ENCODE results near the gene IFT43.

Gene IFT43

DNA sequence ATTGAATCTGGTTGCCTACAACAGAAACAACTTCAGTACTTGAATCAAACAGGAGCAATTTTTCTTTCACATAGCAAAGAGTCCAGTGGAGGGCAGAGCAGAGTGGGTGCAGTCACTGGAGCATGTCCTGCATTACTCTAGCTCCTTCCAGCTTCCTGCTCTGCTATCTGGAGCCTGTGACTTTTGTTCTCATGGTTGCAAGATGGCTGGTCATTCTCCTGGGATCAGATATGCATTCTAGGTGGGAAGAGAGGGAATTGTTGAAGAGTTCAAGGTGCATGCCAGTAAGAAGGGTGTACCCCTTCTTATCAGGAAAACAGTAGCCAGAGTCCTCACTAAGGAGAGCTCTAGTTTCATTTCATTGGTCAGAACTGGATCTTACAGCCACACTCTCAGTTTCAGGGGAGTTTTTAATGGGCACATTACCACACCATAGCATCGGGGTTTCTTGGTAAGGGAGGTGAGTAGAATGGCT, 8.0 kb downstream of the IFT43 start:
- Histone ChIP-seq H2BK15ac (ENCODE audit: low read depth, poor library complexity, severe bottlenecking) (no peak overlapping the region), H4K8ac (ENCODE audit: low read length) (no peak overlapping the region), H3K4me3 (ENCODE audit: insufficient read depth in 1 of 2, low read depth in 1 of 2, low read length in 2 of 2) (no peak overlapping the region), H3K18ac (ENCODE audit: low read depth in 1 of 2, low read length in 2 of 2) (no peak overlapping the region), H2AK5ac (ENCODE audit: low read length, severe bottlenecking) (no peak overlapping the region), H3K9me3 (ENCODE audit: control insufficient read depth, low read length) (no peaks in the 10 kb centered on the region), H2BK5ac (ENCODE audit: low read depth, low read length, poor library complexity, severe bottlenecking) (no peak overlapping the region), H3K79me1 (replicated peaks; ENCODE audit: low read length, poor library complexity, severe bottlenecking) (peaks cover 16% of the 10 kb centered on the region), H2BK120ac (ENCODE audit: low read depth, low read length) (no peak overlapping the region), H2BK12ac (ENCODE audit: low read length in 2 of 2) (no peak overlapping the region), H3K27me3 (ENCODE audit: control insufficient read depth in 1 of 2, insufficient read depth in 1 of 2, low read length in 2 of 2) (no peaks in the 10 kb centered on the region), H3K9ac (ENCODE audit: low read length) (no peak overlapping the region), H3K14ac (ENCODE audit: low read length in 2 of 2) (no peak overlapping the region), H3K27ac (ENCODE audit: low read length, poor library complexity, severe bottlenecking) (no peak overlapping the region), H3K4me1 (ENCODE audit: control insufficient read depth, insufficient read depth, low read depth, low read length) (no peaks in the 10 kb centered on the region), H4K91ac (ENCODE audit: low read length) (no peak overlapping the region), H3K4me2 (ENCODE audit: low read length, poor library complexity, severe bottlenecking) (no peak overlapping the region), H3K36me3 (ENCODE audit: control insufficient read depth in 1 of 2, insufficient read depth in 2 of 2, low read depth in 1 of 2, low read length in 2 of 2) (peaks cover 24 to 71% of the 10 kb centered on the region in 2 experiments), H3K23ac (ENCODE audit: low read length in 2 of 2) (no peak overlapping the region), H3K4ac (ENCODE audit: low read depth in 1 of 2, low read length in 2 of 2) (no peak overlapping the region), H2AFZ (ENCODE audit: low read depth, low read length) (no peak overlapping the region)
- no peak for DNase-seq
- no CpG with 5 or more reads among the region's 1 CpG for WGBS

DNA sequence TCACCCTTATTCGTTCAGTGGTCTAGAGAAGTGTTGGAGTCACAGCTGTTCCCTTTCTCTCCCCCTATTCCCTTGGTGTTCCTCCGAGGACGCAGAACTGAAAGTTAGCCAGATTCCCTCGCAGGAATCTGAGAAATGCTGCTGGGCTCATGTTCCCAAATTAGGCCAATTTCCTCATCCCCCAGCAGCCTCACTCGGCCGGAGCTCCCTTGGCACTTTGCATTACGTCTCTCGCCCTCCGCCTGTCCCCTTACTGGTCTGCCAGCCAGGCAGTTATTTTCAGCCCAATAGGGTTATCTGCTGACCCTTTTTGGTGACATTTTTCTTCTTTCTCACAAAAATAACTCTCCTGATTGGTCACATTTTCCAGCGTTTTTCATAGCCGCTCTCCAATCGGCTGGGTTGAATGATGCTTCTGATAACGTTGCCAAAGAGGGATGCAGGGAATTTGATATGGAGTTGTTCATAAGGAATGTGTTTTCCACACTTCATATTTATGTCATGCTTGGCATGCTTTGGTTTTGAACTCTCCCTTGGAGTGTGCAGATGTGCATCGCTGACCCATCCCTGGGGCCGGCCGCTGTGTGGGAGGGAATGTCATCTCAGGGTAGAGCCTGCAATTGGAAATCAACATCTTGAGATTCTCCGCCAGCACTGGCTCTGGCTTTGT, 9.9 kb downstream of the IFT43 start:
- Histone ChIP-seq H3K27ac (ENCODE audit: low read length, poor library complexity, severe bottlenecking) (no peak overlapping the region), H3K4me2 (ENCODE audit: low read length, poor library complexity, severe bottlenecking) (no peak overlapping the region), H2BK120ac (ENCODE audit: low read depth, low read length) (no peak overlapping the region), H4K91ac (ENCODE audit: low read length) (no peak overlapping the region), H3K4ac (ENCODE audit: low read depth in 1 of 2, low read length in 2 of 2) (no peak overlapping the region), H2AFZ (ENCODE audit: low read depth, low read length) (no peak overlapping the region), H3K36me3 (ENCODE audit: control insufficient read depth in 1 of 2, insufficient read depth in 2 of 2, low read depth in 1 of 2, low read length in 2 of 2) (peaks cover 27 to 72% of the 10 kb centered on the region in 2 experiments), H2AK5ac (ENCODE audit: low read length, severe bottlenecking) (no peak overlapping the region), H3K9me3 (ENCODE audit: control insufficient read depth, low read length) (no peaks in the 10 kb centered on the region), H3K79me1 (replicated peaks; ENCODE audit: low read length, poor library complexity, severe bottlenecking) (peaks cover 16% of the 10 kb centered on the region), H3K23ac (ENCODE audit: low read length in 2 of 2) (no peak overlapping the region), H2BK5ac (ENCODE audit: low read depth, low read length, poor library complexity, severe bottlenecking) (no peak overlapping the region), H3K4me1 (ENCODE audit: control insufficient read depth, insufficient read depth, low read depth, low read length) (no peaks in the 10 kb centered on the region), H3K18ac (ENCODE audit: low read depth in 1 of 2, low read length in 2 of 2) (no peak overlapping the region), H2BK12ac (ENCODE audit: low read length in 2 of 2) (no peak overlapping the region), H4K8ac (ENCODE audit: low read length) (no peak overlapping the region), H3K4me3 (ENCODE audit: insufficient read depth in 1 of 2, low read depth in 1 of 2, low read length in 2 of 2) (peak overlapping the region in 1 of 2 experiments; percentile 41), H3K14ac (ENCODE audit: low read length in 2 of 2) (no peak overlapping the region), H3K27me3 (ENCODE audit: control insufficient read depth in 1 of 2, insufficient read depth in 1 of 2, low read length in 2 of 2) (no peaks in the 10 kb centered on the region), H3K9ac (ENCODE audit: low read length) (peak overlapping the region; percentile 67), H2BK15ac (ENCODE audit: low read depth, poor library complexity, severe bottlenecking) (no peak overlapping the region)
- 92% methylated on average over 17 of the region's 17 CpGs for WGBS
- no peak for DNase-seq

DNA sequence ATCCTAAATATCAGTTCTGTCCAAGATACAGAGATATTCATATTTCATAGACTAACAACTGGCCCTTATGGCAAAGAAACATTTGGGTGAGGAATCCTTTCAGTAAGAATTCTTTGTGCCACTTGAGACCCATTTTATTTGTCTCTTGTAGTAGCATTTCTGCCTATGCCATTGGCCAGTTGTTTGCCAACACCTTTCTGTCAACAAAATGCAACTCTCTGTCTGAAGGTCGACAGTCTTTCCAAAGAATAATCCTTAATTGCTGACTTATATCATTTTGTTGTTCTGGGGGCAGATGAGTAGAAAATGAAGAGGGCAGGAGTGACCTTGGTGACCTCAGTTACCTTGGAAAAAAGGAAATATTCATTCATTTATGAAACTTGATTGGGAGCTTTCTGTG, 10.9 kb downstream of the IFT43 start:
- DNase-seq, result no peak
- no peak overlapping the region for H3K27ac ChIP-seq (ENCODE audit: low read length, poor library complexity, severe bottlenecking)
- H3K27me3 ChIP-seq (ENCODE audit: control insufficient read depth in 1 of 2, insufficient read depth in 1 of 2, low read length in 2 of 2), result no peaks in the 10 kb centered on the region
- H2BK5ac ChIP-seq (ENCODE audit: low read depth, low read length, poor library complexity, severe bottlenecking), result no peak overlapping the region
- no peaks in the 10 kb centered on the region for H3K4me1 ChIP-seq (ENCODE audit: control insufficient read depth, insufficient read depth, low read depth, low read length)
- no peak overlapping the region for H3K14ac ChIP-seq (ENCODE audit: low read length in 2 of 2)
- no peak overlapping the region for H2AK5ac ChIP-seq (ENCODE audit: low read length, severe bottlenecking)
- no peak overlapping the region for H3K4ac ChIP-seq (ENCODE audit: low read depth in 1 of 2, low read length in 2 of 2)
- H3K9ac ChIP-seq (ENCODE audit: low read length), result no peak overlapping the region
- H3K4me3 ChIP-seq (ENCODE audit: insufficient read depth in 1 of 2, low read depth in 1 of 2, low read length in 2 of 2), result no peak overlapping the region
- H3K18ac ChIP-seq (ENCODE audit: low read depth in 1 of 2, low read length in 2 of 2), result no peak overlapping the region
- no peaks in the 10 kb centered on the region for H3K9me3 ChIP-seq (ENCODE audit: control insufficient read depth, low read length)
- H2BK12ac ChIP-seq (ENCODE audit: low read length in 2 of 2), result no peak overlapping the region
- no peak overlapping the region for H2BK120ac ChIP-seq (ENCODE audit: low read depth, low read length)
- no peak overlapping the region for H2AFZ ChIP-seq (ENCODE audit: low read depth, low read length)
- no peak overlapping the region for H2BK15ac ChIP-seq (ENCODE audit: low read depth, poor library complexity, severe bottlenecking)
- H4K91ac ChIP-seq (ENCODE audit: low read length), result no peak overlapping the region
- H3K79me1 ChIP-seq (replicated peaks; ENCODE audit: low read length, poor library complexity, severe bottlenecking), result peaks cover 16% of the 10 kb centered on the region
- no peak overlapping the region for H3K4me2 ChIP-seq (ENCODE audit: low read length, poor library complexity, severe bottlenecking)
- WGBS, result no CpG with 5 or more reads among the region's 1 CpG
- H3K36me3 ChIP-seq (ENCODE audit: control insufficient read depth in 1 of 2, insufficient read depth in 2 of 2, low read depth in 1 of 2, low read length in 2 of 2), result peaks cover 27 to 78% of the 10 kb centered on the region in 2 experiments
- no peak overlapping the region for H4K8ac ChIP-seq (ENCODE audit: low read length)
- H3K23ac ChIP-seq (ENCODE audit: low read length in 2 of 2), result no peak overlapping the region

DNA sequence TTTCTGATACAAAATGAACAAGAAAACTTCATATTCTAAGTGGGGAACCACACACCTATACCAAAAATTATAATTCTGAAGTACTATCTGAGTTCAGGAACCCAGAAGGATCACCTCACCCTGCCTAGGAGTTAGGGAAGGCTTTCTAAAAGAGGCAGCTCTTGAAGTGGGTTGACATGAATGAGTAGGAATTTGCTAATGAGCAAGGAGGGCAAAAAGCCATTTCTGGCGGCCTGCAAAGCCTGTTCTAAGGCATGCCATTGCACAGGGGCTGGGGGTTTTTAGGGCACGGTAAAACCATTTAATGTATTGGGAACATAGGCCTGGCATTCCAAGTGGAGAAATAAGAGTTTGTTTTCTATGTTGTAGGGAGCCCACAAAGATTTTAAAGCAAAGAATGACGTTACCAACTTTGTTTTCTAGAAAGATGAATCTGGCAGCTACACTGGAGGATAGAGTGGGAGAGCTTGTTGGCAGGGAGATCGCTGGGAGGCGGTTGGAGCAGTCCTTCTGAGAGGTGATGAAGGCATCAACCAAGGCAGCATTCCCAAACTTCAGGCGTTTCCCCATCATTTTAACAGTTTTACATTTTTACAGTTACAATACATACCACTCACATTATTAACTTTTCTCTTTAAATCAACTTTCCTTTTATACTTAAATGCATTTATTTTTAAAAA, 14.1 kb downstream of the IFT43 start:
- Histone ChIP-seq H2BK15ac (ENCODE audit: low read depth, poor library complexity, severe bottlenecking) (no peak overlapping the region), H3K27ac (ENCODE audit: low read length, poor library complexity, severe bottlenecking) (no peak overlapping the region), H3K23ac (ENCODE audit: low read length in 2 of 2) (no peak overlapping the region), H3K36me3 (ENCODE audit: control insufficient read depth in 1 of 2, insufficient read depth in 2 of 2, low read depth in 1 of 2, low read length in 2 of 2) (peaks cover 35 to 78% of the 10 kb centered on the region in 2 experiments), H3K9ac (ENCODE audit: low read length) (no peak overlapping the region), H3K4me3 (ENCODE audit: insufficient read depth in 1 of 2, low read depth in 1 of 2, low read length in 2 of 2) (no peak overlapping the region), H3K18ac (ENCODE audit: low read depth in 1 of 2, low read length in 2 of 2) (no peak overlapping the region), H2BK5ac (ENCODE audit: low read depth, low read length, poor library complexity, severe bottlenecking) (no peak overlapping the region), H3K4me2 (ENCODE audit: low read length, poor library complexity, severe bottlenecking) (no peak overlapping the region), H3K4me1 (ENCODE audit: control insufficient read depth, insufficient read depth, low read depth, low read length) (no peaks in the 10 kb centered on the region), H2BK12ac (ENCODE audit: low read length in 2 of 2) (no peak overlapping the region), H3K4ac (ENCODE audit: low read depth in 1 of 2, low read length in 2 of 2) (no peak overlapping the region), H3K27me3 (ENCODE audit: control insufficient read depth in 1 of 2, insufficient read depth in 1 of 2, low read length in 2 of 2) (no peaks in the 10 kb centered on the region), H3K79me1 (replicated peaks; ENCODE audit: low read length, poor library complexity, severe bottlenecking) (peaks cover 21% of the 10 kb centered on the region), H2BK120ac (ENCODE audit: low read depth, low read length) (no peak overlapping the region), H3K9me3 (ENCODE audit: control insufficient read depth, low read length) (peaks cover 2% of the 10 kb centered on the region), H2AFZ (ENCODE audit: low read depth, low read length) (no peak overlapping the region), H4K91ac (ENCODE audit: low read length) (no peak overlapping the region), H4K8ac (ENCODE audit: low read length) (no peak overlapping the region), H3K14ac (ENCODE audit: low read length in 2 of 2) (no peak overlapping the region), H2AK5ac (ENCODE audit: low read length, severe bottlenecking) (no peak overlapping the region)
- 90% methylated on average over 6 of the region's 6 CpGs for WGBS
- no peak for DNase-seq
